Stimulated activated naive CD4-positive, alpha-beta T cell (primary cell): ENCODE data around the gene NTM.

Experiments used
- DNase-seq, 6 experiments: peaks; one replicate each; lab custom pipeline; 2025; lab: John Stamatoyannopoulos, UW

Gene NTM

DNA sequence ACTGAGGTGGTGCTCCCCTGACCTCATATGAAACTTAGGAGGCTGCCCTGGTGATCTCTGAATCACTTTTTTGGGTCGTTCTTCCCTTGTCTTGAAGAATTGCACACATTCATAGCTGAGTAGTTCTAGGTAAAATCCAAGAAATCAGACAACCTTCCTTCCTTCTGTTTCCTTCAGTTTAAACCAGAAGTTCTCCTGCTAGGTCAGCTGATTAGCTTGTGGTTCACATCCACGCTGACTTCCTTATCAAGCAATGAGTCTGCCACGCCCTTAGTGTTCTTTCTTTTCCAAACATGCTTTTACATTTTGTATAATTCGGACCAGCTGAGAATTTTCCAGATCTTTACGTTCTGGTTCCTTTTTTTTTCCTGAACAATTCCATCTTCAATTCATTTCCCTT lies 892.8 kb downstream of the NTM start:
- no peak for DNase-seq

DNA sequence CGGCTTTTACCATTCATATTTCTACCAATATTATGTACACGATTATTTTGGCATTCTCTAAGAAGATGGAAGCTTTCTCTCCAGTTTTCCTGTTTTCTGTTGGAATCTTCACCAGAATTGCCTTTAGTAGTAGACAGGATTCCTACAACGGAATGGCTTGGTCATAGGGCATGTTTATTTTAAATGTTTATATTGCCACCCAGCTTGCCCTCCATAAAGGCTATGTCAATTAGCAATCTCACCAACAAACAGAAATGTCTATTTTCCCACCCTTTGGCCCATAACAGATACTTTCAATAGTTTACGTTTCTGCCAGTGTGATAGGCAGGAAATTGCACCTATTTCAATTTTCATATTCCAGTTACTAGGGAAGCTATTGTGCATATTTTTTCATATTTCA lies 893.5 kb downstream of the NTM start:
- DNase-seq: no peak

DNA sequence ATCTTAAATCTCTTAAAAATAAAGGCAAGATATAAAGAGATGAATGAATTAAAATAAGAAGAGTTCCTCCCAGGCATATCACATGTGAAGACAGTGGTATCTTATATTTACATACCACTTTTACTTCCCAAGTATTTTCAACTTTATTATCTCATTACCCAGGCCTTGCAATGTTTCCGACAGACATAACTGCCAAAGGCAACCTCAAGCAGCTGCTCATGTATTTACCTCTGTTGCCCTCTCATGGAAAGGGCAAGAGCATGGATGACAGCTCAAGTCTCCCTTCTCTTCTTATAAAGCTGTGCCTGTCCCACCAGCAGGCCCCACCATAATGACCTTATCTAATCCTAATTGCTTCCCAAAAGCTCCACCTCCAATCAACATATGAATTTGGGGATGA lies 894.2 kb downstream of the NTM start:
- DNase-seq: no peak

DNA sequence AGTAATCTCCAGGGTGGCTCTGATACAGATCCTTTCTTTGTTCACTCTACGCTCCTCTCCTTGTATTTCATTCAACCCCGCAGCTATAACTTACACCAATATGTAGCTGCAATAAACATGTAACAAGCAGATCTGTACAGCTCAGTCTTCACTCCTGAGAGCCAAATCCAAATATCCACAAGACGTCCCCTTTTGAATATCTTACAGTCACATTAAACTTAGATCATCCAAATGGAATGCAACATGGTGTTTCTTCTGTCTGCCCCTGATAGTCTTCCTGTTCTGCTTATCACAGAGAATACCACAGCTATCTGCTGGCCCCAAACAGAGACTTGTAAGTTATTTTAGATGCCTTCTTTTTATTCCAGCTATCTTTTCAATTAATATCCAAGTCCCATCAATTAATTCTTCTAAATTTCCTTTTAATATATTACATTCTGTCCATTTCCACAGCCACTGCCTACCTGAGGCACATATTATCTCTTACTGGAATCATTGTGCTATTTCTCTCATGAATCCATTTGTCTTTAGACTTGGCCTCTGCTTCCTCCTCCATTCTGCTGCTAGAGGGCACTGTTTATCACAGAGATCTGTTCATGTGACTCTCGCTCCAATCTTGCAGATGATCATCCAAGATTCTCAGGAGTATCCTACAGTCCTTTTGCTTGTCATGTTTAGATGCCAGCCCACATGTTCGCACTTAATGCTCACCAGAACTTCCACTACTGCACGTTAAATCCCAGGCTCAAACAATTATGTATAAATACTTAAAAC lies 908.6 kb downstream of the NTM start:
- DNase-seq: no peak

DNA sequence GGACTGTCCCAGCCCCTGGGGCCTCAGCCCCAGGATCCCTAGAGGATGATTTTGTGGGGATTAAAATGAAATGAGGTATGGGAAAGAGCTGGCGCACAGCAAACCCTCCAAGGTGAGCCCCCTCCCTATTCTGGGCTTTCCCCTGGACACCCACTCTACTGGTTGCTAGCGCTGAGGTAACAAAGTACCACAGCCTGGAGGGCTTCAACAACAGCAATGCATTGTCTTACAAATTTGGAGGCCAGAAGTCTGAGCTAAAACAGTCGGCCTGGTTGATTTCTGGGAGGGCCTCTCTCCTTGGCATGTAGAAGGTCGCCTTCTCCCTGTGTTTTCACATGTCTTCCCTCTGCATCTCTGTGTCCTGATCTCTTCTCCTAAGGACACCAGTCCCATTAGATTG lies 913.6 kb downstream of the NTM start:
- no peak for DNase-seq

DNA sequence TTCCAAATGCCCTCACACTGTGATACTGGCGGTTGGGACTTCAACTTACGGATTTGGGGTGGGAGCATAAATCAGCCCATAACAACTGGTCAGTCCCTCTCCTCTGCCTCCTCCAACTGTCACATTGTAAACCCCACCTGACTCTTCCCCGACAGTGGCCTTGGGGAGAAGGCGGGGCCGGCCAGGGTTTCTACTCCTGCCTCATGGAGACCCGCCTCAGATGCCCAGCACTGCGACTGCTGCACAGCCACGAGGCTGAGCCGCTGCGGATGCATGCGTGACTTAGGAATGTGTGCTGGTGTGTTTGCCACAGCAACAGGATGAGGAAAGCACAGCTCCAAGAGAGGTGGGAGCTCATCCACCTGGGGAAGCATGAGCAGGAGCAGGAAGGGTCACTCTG lies 914.2 kb downstream of the NTM start:
- no peak for DNase-seq

DNA sequence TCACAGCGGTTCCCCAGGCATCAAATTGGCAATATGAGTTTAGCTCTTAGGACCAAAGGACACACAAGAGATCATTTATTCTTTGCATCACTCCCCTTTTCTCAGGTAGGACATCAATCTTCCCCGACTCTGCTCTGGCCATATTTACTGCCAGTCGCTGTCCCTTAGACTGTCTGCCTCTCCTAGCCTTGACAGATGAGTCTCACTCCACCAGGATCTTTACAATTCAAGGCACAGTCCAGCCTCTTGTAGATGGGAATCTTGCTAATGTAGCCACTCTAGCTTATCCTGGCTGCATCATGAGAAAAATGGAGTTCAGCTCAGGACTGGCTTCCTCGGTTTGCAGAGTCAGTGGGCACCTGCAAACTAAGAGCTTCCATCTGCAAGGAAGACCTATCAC lies 915.2 kb downstream of the NTM start:
- no peak for DNase-seq

DNA sequence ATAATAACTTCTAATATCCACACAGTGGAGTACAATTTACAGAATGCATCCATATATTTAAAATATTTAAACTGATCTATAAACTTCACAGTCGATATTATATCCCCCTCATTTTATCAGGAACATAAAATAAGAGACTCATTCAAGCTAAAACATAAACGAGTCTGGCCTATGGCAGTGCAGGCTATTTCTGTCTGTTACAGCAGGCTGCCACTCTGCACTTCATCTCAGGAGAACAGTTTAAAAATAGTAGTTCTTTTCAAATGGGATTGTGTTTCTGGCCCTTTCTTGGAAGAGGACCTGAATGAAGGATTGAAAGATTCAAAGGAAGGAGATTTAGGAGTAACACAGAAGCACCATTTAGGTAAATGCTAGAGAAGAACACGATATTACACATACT lies 915.7 kb downstream of the NTM start:
- DNase-seq: no peak

DNA sequence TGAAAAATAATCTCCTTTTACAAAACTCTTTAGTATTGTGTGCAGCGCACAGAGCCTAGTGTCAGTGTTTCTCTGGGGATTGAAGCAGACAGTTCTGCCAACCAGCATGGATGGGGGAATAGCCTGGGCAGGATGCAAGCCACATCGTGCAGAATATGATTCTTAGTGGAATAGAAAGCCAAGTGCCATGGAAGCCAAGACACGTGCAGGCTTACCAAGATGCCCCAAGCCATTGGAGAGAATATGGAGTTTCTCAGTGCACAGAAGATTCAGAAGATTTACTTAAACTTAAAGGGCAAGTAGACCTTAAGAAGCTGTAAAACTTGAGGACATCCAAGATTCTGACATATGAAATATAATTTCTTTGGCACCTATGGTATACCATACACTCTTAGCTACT lies 917.6 kb downstream of the NTM start:
- DNase-seq: no peak

DNA sequence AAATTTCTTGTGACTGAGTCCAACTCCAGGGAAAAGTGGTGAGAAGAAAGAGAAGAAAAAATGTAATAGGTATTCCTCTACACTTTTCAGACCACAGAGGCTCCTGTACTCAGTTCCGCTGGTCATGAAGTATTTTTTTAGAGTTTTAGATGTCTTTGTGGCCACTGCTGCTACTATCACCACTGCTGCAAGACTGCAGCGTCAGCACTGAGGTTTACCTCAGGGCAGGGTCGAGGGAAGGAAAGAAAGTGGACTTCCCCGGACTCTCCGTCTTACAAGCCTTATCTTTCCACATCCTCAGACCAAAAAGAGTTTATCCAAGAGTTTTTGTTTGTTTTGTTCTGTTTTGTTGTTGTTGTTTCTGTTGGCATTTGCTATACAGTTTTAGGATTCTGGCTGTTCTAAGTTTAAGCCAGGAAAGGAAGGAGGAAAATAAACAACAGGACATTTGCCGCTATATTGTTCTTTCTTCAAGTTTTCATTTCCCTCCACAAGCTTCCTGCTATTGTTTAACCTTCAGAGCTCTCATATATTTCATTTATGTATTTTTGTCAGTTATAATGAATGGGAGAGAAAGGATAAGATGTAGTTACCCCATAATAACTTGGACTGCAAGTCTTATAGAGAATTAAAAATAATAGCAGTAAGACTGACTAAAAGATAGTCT lies 919.3 kb downstream of the NTM start:
- DNase-seq: no peak

DNA sequence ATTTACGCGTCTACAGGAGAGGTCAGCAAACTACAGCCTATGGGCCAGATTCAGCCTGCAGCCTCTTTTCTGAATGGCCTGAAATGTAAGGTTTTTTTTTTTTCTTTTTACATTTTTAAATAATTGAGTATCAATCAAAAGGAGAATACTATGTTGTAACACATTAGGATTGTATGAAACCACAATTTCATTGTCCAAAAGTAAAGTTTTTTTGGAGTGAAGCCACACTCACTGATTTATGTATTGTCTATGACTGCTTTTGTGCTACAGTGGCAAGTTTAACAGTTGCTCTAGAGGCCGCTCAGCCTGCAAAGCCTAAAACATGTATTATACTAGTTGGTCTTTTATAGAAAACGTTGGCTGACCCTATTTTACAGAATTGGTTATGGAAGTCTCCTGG lies 923.2 kb downstream of the NTM start:
- no peak for DNase-seq

DNA sequence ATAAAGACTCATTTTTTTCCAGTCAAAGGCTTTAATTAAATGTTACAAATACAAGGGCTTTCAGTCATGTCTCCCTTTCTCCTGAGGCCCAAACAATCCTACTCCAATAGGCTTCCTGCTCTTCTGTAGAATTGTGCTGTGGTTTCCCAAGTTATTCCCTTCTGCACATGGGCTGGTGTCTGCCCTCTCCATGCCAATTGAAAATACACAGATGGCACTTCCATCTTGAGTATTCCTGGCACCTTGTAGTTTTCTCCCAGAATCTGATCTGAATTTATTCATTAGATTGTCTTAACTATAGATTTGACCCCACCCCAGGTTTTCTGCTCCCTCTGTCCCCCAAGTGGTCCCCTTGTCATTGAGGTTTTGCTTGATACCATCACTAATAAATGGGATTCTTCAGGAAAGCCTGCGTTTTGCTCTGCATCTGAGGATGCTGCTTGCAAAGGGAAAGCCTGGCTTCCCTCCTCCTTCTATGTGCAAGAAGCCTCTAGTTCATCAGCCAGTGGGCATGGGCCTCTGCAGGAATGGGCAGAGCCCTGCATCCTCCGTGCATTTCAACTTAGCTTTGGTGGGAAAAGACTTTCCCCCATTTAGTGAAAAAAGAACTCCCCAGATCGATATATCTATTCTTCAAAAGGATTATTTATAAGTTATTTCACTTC lies 926.7 kb downstream of the NTM start:
- DNase-seq: no peak

DNA sequence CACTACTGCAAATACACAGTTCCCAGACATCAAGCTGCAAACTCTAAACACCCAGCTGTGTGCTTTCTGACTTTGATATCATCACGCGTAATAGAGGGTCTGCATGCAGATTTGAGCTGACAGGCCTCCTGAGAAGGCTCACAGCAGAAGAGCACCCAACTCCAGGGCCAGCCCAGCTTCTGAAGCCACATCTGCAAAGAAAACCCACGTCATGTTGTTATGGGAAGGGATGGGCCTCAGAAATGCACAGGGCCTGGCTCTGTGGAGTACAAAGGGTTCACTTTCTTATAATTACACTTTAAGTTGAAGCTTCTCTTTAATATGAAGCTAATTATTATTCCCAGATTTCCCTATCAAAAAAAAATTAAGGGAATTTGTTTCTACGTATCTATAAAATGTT lies 927.9 kb downstream of the NTM start:
- DNase-seq: no peak

DNA sequence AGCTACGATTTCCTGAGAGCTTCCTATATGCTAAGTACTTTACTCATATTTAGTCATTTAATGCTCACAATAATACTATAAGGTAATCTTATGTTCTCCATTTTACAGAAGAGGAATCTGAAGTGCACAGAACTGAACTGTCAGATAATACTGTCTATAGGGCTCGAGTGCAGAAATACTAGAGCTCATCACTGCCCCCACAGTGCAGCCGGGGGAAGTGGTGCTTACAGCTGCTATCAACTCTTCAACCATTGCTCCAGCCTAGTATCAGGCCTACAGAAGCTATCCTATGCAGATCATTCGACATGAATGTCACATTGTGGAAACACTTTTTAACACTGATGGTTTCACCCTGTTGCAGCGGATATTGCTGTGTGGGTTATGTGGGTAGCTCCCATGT lies 929.9 kb downstream of the NTM start:
- no peak for DNase-seq

DNA sequence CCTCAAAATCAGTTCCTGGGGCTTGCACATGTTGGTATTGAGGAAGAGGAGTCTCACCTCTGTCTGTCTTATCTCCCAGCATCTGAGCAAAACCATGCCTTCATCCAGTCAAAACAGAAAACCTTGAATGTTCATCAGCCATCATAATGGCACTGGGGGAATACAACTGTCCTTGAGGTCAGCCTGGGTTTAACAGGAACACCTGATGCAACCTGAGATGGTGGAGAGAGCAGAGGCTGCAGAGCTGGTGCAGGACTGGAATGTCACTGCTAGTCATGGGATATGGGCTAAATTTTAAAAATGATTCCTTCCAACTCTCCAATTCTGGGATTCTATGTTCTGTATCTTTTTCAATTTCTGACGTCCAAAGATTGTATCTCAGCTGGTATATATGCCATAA lies 931.0 kb downstream of the NTM start:
- no peak for DNase-seq

DNA sequence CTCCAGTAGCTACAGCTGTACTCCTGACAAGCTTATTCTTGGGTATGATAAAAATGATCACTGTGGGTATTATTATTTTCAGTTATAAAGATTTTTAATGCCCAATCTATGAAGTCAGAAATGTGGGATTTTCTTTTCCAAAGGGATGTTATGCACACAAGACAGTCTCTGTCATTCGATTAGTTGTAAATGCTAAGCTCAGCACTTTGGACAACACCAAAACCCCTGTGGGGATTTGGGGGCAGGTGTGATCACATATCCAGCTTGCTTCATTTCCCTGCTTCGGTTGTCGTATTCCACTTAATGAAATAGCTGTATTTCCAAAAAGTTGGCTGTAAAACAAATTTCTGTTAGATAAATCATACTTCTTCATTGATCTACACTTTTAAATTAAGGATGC lies 931.5 kb downstream of the NTM start:
- DNase-seq: no peak

DNA sequence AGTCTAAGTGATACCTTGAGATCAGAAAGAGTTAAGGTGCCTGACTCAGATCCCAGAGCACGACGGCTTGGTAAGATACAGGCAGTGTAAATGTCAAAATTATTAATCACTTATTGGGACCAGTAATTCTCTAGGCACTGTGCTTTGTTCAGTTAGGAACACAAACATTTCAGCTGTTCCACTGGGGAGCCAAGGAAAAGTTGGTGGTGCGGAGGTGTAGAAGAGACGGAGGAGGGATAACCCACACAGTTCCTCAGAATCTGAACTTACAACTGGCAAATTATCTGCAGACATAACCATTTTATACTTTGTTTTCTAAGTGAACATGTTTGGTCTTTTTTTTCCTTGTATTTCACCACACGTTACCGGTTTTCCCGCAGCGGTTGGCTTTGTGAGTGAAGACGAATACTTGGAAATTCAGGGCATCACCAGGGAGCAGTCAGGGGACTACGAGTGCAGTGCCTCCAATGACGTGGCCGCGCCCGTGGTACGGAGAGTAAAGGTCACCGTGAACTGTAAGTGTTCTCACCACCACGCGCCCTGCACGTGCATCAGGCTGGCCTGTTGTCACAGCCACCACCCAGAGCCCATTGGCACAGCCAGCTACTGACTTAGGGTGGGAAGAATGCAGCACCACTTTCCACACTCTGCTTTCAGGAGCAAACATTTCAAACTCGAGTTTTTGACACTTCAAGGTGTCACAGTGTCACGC lies 937.0 kb downstream of the NTM start:
- no peak for DNase-seq

DNA sequence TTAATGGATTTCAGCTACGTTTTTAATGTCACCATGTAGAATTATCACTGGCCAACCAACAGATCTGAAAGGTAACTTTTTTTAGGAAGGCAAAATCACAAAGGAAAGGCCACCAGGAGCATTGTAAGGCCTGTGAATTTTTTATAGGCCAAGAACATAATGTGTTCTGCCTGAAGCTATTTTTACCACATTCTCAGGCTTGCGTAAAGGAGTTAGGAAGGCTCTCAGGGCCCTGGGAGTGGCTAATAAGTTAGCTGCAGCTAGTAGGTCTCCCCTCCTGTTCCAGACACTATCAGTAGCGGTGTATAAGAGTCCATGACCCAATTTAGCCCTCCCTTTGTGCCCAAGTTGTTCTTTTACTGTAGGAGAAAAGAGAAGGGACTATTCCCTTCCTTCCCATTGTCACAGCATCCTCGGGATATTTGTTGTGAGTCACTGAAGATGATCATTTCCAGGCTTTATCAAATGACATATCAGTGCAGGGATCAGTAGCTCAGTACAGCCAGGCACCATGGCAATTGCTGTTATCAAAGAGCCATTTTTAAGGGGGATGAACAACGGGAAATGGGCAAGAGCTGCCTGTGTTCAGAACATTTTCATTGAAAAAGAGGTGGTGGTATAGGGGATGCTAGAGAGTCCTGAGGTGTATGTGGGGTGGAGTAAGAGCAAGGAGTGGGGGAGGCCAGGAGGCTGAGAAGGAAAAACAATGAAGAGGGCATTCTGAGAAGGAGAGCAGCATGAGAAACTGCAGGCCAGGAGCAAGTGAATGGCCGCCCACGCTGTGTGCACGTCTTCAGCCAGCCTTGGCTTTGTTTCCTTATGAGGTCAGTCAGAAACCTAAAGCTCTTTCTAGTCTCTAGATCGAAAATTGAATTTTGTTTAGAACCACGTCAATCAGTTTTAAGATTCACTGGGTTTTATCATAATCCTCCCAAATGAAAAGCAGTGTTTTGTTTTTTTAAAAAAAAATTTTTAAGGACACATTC lies 940.3 kb downstream of the NTM start:
- no peak for DNase-seq

DNA sequence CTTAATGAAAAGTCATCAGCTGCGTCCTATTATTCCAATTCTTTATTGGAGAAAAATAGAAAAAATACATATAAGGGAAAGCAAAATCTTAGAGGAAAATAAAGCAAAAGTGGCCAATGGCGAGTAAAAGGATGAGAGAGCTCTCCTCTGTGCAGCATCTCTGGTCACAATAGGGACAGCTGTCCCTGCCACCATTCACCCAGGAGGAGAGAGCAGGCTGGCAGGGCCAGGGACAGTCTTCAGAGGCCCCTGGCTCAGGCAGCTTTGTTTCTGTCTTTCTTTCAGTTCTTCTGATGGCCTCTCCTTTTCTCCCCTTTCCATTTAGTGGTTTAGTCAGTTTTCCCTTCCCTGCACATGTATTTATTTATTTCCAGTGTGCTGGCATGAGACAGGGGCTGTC lies 941.3 kb downstream of the NTM start:
- no peak for DNase-seq

DNA sequence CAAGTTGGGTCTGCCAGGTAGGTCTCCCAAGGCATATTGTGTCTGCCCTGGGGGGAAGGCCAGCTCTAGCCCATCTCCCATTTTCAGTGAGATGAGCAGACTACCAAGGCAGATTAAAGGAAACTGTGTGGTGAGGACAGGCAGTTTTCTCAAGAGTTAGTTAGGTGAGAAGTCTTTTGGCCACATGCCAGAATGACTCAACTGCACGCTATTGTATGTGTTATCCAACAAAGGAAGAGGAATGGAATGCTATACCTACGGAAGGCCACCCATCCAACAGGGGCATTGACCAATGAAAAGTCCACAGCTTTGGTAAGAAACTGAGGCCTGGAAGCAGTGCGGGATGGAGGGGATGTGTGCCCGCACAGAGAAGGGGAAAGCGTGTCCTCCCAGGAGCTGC lies 941.7 kb downstream of the NTM start:
- DNase-seq: no peak

DNA sequence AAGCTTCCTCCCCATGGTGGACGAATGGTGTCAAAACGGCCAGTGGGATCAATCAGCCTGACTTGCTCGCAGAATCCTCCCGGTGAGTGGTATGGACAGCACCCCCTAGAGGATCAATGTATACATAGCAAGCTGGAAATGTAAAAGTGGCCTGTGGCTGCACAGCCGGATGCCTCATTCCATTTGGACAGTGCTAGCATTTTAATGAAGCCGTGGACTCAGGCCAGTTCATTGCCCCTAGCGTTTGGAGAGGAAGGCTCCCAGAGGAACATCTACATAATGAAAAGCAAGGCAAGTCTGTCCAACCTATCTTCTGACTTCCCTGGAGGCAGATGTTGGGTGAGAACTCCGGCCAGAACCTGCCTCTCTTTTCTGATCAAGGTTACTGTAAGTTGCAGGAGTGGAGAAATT lies 942.3 kb downstream of the NTM start:
- DNase-seq: no peak
